HG03521 (cell line): ENCODE data around the gene RTL9.

Experiments
- ATAC-seq: cut with Tn5 transposase; IDR thresholded peaks from one replicate; pipeline ENCODE4 v1.9.1; 2021; ENCODE audit warnings: mild to moderate bottlenecking, moderate library complexity; ENCODE audit not compliant: unreplicated experiment

RTL9 gene

GRCh38 chrX:110341189-110342035, 17.2 kb upstream of the RTL9 start:
- ATAC-seq = no peak

GRCh38 chrX:110346681-110347080, 12.0 kb upstream of the RTL9 start:
- no peak for ATAC-seq

- no peak for ATAC-seq
Measured at GRCh38 chrX:110359273-110359672, 625 bp downstream of the RTL9 start.

- no peak for ATAC-seq
Measured at GRCh38 chrX:110363244-110363643, 4.6 kb downstream of the RTL9 start.

- ATAC-seq = no peak
Measured at GRCh38 chrX:110373310-110373709, 14.7 kb downstream of the RTL9 start.

- no peak for ATAC-seq
Measured at GRCh38 chrX:110374559-110374958, 15.9 kb downstream of the RTL9 start.

GRCh38 chrX:110381216-110381615, 22.6 kb downstream of the RTL9 start:
- ATAC-seq = no peak

GRCh38 chrX:110383414-110383813, 24.8 kb downstream of the RTL9 start:
- no peak for ATAC-seq

- no peak for ATAC-seq
Measured at GRCh38 chrX:110384490-110384889, 25.8 kb downstream of the RTL9 start.

GRCh38 chrX:110389570-110389969, 30.9 kb downstream of the RTL9 start:
- ATAC-seq = no peak

- no peak for ATAC-seq
Measured at GRCh38 chrX:110391086-110391485, 32.4 kb downstream of the RTL9 start.

- ATAC-seq = no peak
Measured at GRCh38 chrX:110394651-110395050, 36.0 kb downstream of the RTL9 start.

- no peak for ATAC-seq
Measured at GRCh38 chrX:110395877-110396276, 37.2 kb downstream of the RTL9 start.

- ATAC-seq = no peak
Measured at GRCh38 chrX:110396735-110397134, 38.1 kb downstream of the RTL9 start.

- no peak for ATAC-seq
Measured at GRCh38 chrX:110397339-110397738, 38.7 kb downstream of the RTL9 start.

GRCh38 chrX:110397904-110398303, 39.3 kb downstream of the RTL9 start:
- no peak for ATAC-seq

- ATAC-seq = no peak
Measured at GRCh38 chrX:110399497-110399896, 40.8 kb downstream of the RTL9 start.

- no peak for ATAC-seq
Measured at GRCh38 chrX:110399966-110400365, 41.3 kb downstream of the RTL9 start.

- ATAC-seq = no peak
Measured at GRCh38 chrX:110401135-110401534, 42.5 kb downstream of the RTL9 start.

- no peak for ATAC-seq
Measured at GRCh38 chrX:110402091-110402849, 43.6 kb downstream of the RTL9 start.

- no peak for ATAC-seq
Measured at GRCh38 chrX:110402850-110403221, 44.2 kb downstream of the RTL9 start.
